Activated CD4-positive, CD25-positive, alpha-beta regulatory T cell treated with anti-CD3 and anti-CD28 coated beads, Interleukin-2, amount 50 U/mL, for 24 hours (primary cell): ENCODE results near the gene PDRG1.
A peak's percentile ranks its signal among the peaks of the same experiment; 100 is the strongest.
"Not testable (repeated sequence)": the region's sequence is repeated elsewhere in the genome, so short reads cannot be mapped to it uniquely, and the experiment has no call there.

Experiments
- ATAC-seq, 2 donors: fragments of 150-1000 bp; cut with Tn5 transposase; one replicate each; pipeline ENCODE4 v1.10.0; 2021; ENCODE audit warnings: mild to moderate bottlenecking in 1 of 2, moderate library complexity in 1 of 2

Gene PDRG1

GRCh38 chr20:31925631-31926030 is 26.2 kb downstream of the PDRG1 start:
- ATAC-seq, result no peak

GRCh38 chr20:31924561-31924960 is 27.3 kb downstream of the PDRG1 start:
- no peak for ATAC-seq

GRCh38 chr20:31923388-31924331 is 28.2 kb downstream of the PDRG1 start:
- ATAC-seq, result peak; percentile 32 to 36

- no peak for ATAC-seq
Observed at GRCh38 chr20:31922588-31922987, 29.3 kb downstream of the PDRG1 start.

- ATAC-seq, result no peak
Observed at GRCh38 chr20:31922181-31922580, 29.7 kb downstream of the PDRG1 start.

DNA sequence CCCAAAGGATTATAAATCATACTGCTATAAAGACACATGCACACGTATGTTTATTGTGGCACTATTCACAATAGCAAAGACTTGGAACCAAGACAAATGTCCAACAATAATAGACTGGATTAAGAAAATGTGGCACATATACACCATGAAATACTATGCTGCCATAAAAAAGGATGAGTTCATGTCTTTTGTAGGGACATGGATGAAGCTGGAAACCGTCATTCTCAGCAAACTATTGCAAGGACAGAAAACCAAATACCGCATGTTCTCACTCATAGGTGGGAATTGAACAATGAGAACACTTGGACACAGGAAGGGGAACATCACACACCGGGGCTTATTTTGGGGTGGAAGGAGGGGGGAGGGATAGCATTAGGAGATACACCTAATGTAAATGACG is 30.4 kb downstream of the PDRG1 start:
- ATAC-seq, result not testable (repeated sequence)

DNA sequence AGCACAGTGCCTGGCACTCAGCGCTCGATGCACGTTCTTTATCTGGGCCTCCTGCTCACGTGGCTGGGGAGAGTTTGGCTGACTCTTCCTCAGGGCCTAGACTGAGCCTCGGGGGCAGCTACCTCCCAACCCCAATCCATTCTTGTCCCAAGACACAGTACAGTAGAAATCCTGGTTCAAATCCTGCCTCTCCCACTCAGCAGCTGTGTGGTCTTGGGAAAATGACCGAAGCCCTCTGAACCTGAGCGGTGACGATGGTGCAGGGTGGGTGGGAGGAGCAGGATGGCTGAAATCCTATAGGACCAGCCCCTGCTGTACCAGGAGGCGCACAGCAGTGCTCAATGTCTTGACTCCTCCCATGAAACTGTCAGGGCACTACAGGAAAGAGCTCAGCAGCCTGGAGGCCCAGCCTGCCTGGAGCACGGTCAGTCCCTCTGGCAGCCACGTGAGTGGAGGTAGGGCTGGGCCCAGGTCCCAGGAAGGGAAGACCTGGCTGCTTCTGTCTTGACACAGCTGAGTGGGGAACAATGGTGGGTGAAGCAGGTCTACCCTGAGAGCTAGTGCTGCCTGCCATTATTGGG is 31.5 kb downstream of the PDRG1 start:
- ATAC-seq, result no peak

- no peak for ATAC-seq
Observed at GRCh38 chr20:31919410-31920155, 32.3 kb downstream of the PDRG1 start.

DNA sequence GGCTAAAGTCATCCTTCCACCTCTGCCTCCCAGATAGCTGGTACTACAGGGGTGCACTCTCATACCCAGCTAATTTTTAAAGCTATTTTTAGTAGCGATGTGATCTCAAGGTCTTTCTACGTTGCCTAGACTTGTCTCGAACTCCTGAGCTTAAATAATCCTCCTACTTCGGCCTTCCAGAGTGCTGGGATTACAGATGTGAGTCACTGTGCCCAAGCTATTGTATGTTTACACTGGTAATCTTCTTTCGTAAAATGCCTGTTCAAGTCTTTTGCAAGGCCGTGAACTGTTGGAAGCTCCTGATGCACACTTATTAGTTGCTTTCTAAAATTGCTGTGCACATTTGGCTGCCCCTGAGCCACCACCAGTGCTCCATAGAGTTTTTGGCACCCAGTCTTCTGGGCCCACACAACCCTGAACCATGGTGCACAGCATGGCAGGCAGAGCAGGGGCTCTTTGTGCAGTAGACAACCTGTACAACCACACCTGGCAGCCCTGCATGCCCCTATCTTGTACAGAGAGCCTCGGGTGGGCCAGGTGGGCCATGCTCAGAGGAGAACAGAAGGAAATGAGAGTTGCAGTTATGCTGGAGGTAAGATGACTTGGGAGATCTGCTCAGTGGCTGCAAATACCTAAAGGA is 33.3 kb downstream of the PDRG1 start:
- ATAC-seq, result no peak

DNA sequence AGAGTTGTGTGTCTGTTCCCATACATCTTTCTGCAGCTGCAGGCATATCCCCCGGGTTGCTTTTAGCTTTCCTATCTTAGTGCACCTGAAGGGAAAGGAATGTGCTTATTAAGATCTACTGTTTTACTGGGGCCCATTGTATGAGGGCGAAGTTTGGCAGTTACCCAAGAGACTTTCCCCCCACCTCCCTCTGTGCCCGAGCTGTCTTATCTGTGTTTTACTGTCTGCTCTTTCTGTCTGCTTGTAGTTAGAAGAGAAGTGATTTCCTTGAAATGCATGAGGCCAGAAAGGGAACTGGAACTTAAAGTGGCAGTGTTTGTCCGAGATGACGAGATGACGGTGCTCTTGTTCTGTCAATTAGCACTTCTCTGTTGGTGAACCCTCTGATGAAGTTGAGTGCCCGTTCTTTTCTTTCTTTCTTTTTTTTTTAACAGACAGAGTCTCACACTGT is 33.9 kb downstream of the PDRG1 start:
- not testable (repeated sequence) for ATAC-seq

- no peak for ATAC-seq
Observed at GRCh38 chr20:31916708-31917107, 35.1 kb downstream of the PDRG1 start.

DNA sequence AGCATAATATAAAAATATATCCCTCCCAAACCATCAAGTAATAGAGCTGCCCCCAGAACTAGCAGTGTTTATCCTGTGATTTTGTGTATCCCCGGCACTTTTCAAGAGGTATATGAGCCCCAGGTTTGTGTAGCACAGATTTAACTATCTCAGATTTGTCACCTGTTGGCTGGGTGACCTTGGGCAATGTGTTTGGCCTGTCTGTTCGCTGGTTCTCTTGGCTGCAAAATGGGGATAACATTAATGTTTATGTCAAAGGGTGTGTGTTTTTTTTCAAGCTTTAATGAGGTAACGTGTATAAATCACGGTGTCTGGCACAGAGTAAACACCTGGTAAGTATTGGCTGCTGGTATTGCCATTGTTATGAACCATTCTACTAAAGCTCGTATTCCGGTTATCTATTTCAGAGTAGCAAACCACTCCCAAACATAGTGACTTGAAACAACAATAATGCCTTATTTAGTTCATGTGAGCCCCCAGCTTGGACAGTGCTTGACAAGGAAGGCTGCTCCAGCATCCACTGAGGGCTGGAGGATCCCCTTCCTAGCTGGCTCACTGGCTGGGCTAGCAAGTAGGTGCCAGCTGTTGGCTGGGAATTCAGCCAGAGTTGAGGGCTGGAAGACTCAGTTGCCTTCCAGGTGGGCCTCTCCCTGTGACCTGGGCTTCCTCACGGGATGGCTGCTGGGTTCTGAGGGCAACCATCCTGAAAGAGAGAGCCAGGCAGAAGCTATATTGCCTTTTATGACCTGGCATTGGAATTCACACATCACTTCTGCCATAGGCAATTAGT is 36.2 kb downstream of the PDRG1 start:
- ATAC-seq, result no peak

GRCh38 chr20:31914170-31914569 is 37.7 kb downstream of the PDRG1 start:
- no peak for ATAC-seq

DNA sequence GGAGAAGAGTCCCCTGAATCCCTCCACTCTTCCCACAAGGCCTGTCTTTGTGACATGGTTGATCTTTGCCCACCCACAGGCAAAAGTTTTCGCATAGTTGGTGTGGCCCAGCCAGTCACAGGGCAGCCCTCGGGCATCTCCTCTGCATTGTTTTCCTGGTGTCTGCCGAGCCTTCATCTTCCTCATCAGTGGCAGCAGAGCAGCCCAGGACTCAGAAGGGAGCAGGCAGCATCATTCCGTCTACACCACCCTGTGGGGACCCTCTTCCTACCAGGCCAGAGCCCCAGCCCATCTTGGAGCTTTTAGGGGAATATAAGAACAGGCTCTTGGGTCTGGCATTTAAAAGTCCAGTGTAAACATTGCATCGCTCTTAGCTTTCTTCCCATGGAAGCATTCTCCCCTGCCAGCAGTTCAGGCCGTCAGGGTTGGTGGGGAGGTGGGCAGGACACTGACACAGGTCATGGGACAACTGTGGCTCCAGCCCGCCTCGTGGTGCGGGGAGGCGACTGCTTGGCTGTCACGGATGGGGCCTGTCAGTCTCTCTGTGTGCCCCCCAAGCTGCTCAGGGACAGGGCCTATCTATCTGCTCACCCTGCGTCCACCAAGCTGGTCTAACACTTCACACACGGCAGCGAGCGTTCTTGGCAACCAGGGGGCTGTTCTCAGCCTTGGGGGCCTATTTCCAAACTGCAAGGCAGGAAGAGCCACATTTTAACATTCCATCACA is 38.3 kb downstream of the PDRG1 start:
- no peak for ATAC-seq

DNA sequence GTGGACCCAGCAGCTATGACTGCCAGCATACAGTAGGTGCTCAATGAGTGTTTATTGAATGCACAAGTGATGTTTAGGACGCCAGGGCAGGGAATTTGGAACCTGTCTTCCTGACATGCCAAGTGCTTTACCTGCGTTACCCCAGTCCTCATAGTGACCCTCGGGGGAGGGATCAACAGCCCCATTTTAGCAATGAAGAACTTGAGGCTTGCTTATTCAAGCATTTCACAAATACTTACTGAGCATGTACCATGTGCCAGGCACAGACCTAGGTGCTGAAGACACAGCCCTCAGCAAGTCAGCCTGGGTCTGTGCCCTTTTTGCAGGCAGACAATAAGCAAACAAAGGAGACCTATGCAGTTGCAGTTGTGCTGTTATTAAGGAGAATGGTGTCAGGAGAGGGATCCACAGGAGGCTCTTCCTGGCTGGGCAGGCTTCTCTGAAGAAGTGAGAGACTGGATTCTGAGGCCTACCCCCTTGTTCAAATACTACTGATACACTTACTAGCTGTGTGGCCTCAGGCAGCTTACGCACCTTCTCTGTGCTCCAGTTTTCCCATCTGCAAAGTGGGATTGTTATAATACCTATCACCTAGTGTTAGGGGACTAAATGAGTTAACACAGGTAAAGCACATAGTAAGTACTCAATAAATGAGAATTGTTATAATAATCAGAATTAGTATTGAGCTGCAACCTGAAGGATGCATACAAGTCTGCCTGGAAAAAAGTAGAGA is 41.6 kb downstream of the PDRG1 start:
- no peak for ATAC-seq

GRCh38 chr20:31909253-31910070 is 42.4 kb downstream of the PDRG1 start:
- ATAC-seq, result no peak

- ATAC-seq, result no peak
Observed at GRCh38 chr20:31908424-31908823, 43.4 kb downstream of the PDRG1 start.

DNA sequence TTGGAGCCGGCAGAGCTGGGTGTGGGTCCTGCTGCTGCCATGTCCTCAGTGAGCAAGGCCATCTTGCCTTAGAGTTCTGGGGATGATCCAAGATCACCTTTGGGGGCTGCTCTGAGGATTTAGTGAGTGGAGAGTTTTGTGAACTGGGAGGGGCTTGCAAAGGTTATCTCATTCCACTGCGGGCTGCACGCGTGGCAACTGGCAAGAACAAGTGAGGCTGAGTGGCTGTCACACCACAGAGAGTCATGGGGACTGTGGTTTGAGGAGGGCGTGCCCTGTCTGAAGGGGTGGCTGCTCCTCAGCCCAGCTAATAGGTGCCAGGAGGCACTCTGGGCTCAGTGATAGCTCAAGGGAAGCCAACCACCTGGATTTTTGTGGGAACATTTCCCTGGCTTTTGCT is 43.8 kb downstream of the PDRG1 start:
- ATAC-seq, result no peak

DNA sequence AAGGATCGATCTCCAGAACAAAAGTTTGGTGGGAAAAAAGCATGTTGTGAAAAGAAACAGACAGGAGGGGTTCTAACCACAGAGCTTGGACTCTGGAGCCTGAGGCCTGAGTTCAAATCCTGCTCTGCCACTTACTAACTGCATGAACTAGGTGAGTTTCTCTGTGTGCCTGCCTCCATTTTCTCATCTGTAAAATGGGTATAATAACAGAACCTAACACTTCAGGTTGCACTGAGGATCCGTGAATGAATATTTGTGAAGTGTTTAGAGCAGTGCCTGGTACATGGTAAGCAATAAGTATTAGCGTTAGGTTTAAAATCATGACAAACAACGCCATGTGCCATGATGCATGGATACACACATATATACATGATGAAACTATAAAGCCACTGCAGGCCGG is 44.8 kb downstream of the PDRG1 start:
- ATAC-seq, result no peak

DNA sequence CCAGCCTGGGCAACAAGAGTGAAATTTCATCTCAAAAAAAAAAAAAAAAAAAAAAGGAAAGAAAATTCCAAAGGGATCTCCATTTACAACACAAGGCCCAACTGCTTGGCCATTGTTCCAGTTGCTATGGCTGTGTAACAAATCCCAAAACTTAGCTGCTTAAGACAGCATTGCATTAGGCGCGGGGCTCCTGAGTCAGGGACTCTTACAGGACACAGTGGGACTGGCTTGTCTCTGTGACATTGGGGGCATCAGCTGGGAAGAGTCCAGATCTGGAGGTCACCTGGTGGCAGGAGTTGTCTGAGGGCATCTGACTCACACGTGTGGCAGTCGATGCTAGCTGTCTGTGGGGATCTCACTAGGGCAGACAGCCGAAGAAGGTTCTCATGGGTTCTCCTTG is 45.8 kb downstream of the PDRG1 start:
- no peak for ATAC-seq
